HepG2 (cell line): ENCODE data around the gene CDK11B.
"Not testable (repeated sequence)": the region's sequence is repeated elsewhere in the genome, so short reads cannot be mapped to it uniquely, and the experiment has no call there.

ENCODE experiments used
- CEBPB ChIP-seq: IDR thresholded peaks from 2 replicates; pipeline ENCODE4 v1.6.1; 2011; ENCODE audit warnings: low read depth, low read length, improper control_type of control experiment, borderline replicate concordance
- CTCF ChIP-seq: sonication (generic); formaldehyde crosslinking; IDR thresholded peaks from 2 replicates; pipeline ENCODE4 v1.5.0; 2020; ENCODE audit warnings: mild to moderate bottlenecking, missing genetic modification reagents, moderate library complexity
- EZH2 ChIP-seq: conservative IDR thresholded peaks from 2 replicates; pipeline ENCODE4 v1.6.1; 2012; ENCODE audit warnings: mild to moderate bottlenecking, low read depth, low read length, moderate library complexity
- HMG20B ChIP-seq: conservative IDR thresholded peaks from 2 replicates; pipeline ENCODE4 v1.6.1; 2016; ENCODE audit warnings: missing genetic modification reagents, missing compliant biosample characterization
- JUN ChIP-seq: sonication (generic); formaldehyde crosslinking; IDR thresholded peaks from 2 replicates; pipeline ENCODE4 v1.4.0; 2020; ENCODE audit warnings: mild to moderate bottlenecking, missing genetic modification reagents
- MEIS2 ChIP-seq: sonication (generic); formaldehyde crosslinking; IDR thresholded peaks from 2 replicates; pipeline ENCODE4 v1.9.0; 2021; ENCODE audit warnings: mild to moderate bottlenecking, missing genetic modification reagents
- NR1H2 ChIP-seq: sonication (generic); formaldehyde crosslinking; IDR thresholded peaks from 2 replicates; pipeline ENCODE4 v1.8.1; 2022; ENCODE audit warnings: low read depth, missing genetic modification reagents, borderline replicate concordance
- POLR2A ChIP-seq, 2 experiments: IDR thresholded peaks; 2 replicates each; pipeline ENCODE4 v1.6.1; 2011; ENCODE audit warnings: low read depth in 2 of 2, low read length in 2 of 2, mild to moderate bottlenecking in 1 of 2, moderate library complexity in 1 of 2; ENCODE audit not compliant: insufficient read depth in 1 of 2
- POLR2AphosphoS5 ChIP-seq: IDR thresholded peaks from 2 replicates; pipeline ENCODE4 v1.6.1; 2012; ENCODE audit warnings: low read depth, low read length
- SALL2 ChIP-seq: sonication (generic); formaldehyde crosslinking; IDR thresholded peaks from 2 replicates; pipeline ENCODE4 v1.8.1; 2023; ENCODE audit warnings: mild to moderate bottlenecking, missing genetic modification reagents, inconsistent platforms
- ZNF274 ChIP-seq: sonication (generic); formaldehyde crosslinking; IDR thresholded peaks from 2 replicates; pipeline ENCODE4 v1.5.1; 2020; ENCODE audit warnings: mild to moderate bottlenecking, missing genetic modification reagents
- ZNF331 ChIP-seq: sonication (generic); formaldehyde crosslinking; IDR thresholded peaks from 2 replicates; pipeline ENCODE4 v1.4.0; 2020; ENCODE audit warnings: missing genetic modification reagents
- ZSCAN22 ChIP-seq: sonication (generic); formaldehyde crosslinking; IDR thresholded peaks from 2 replicates; pipeline ENCODE4 v1.4.0; 2020; ENCODE audit warnings: mild to moderate bottlenecking, missing genetic modification reagents
- TF ChIP-seq, protein P1 (sequence below): sonication (generic); formaldehyde crosslinking; IDR thresholded peaks from 2 replicates; pipeline ENCODE4 v1.8.0; 2022; ENCODE audit warnings: missing genetic modification reagents, low read depth, mild to moderate bottlenecking, borderline replicate concordance

GRCh38 chr1:1696431-1697357, 37.9 kb upstream of the CDK11B start:
- TF ChIP-seq SALL2 (CRISPR knock-in tag); HMG20B; POLR2A (IDR thresholded peaks at IDR 0.05; ENCODE audit: insufficient read depth in 1 of 2, low read depth in 2 of 2, low read length in 2 of 2); CEBPB; EZH2; NR1H2 (CRISPR knock-in tag); ZNF331 (CRISPR knock-in tag); POLR2AphosphoS5; CTCF (CRISPR knock-in tag); ZSCAN22; MEIS2 (CRISPR knock-in tag); ZNF274 (CRISPR knock-in tag); JUN (CRISPR knock-in tag): not testable (repeated sequence)
- TF ChIP-seq, protein P1, sequence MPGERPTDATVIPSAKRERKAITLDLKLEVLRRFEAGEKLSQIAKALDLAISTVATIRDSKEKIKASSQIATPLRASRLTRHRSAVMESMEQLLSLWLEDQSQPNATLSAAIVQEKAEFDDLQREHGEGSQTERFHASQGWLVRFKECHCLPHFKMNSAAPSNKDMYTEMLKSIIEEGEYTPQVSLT (CRISPR knock-in tag) = not testable (repeated sequence)
